SK-N-SH (cell line): ENCODE results near the gene PRM1. TPM values are rescaled to one million over a fixed set of nuclear protein-coding genes. Genes with fewer than 3 reads are reported as not detected.

Source experiments
- CTCF ChIA-PET: fragments of 300-600, 350-600 bp; formaldehyde crosslinking; extraction: SDS; loops from one replicate; lab custom pipeline; 2021; lab: Yijun Ruan, JAX
- POLR2A ChIA-PET: fragments of 350-600 bp; sonication (Branson Sonifier 250); formaldehyde crosslinking; extraction: SDS; loops from one replicate; lab custom pipeline; 2020; ENCODE audit warnings: antibody characterized with exemption, inconsistent platforms; lab: Yijun Ruan, JAX
- DNase-seq: peaks from one replicate; pipeline ENCODE4 v3.0.0; 2012
- H2AFZ ChIP-seq: fragments of 200-600 bp; sonication (generic); 2 replicates; pipeline ENCODE4 v1.8.1; 2016; ENCODE audit warnings: antibody characterized with exemption, mild to moderate bottlenecking, low read depth
- H3F3A ChIP-seq: fragments of 200-600 bp; sonication (generic); replicated peaks from 2 replicates; pipeline ENCODE3; 2016; ENCODE audit warnings: antibody characterized with exemption, mild to moderate bottlenecking; ENCODE audit not compliant: insufficient read depth
- H3K27ac ChIP-seq, 2 experiments: fragments of 200-500 bp in 1 of 2; fragments of 200-600 bp in 1 of 2; sonication (Bioruptor generic) in 1 of 2; sonication (generic), shearing (Covaris generic) in 1 of 2; 2 replicates each; pipeline versions ENCODE4 v1.5.1 to v1.6.1; 2014 to 2016; ENCODE audit warnings: low read depth in 2 of 2, inconsistent platforms in 1 of 2, low read length in 1 of 2, mild to moderate bottlenecking in 1 of 2, mixed read lengths in 1 of 2
- H3K27me3 ChIP-seq: fragments of 200-600 bp; sonication (generic), shearing (Covaris generic); 2 replicates; pipeline ENCODE4 v1.6.1; 2016; ENCODE audit warnings: mixed run types; ENCODE audit not compliant: insufficient read depth
- H3K36me3 ChIP-seq, 2 experiments: fragments of 200-500 bp in 1 of 2; fragments of 200-600 bp in 1 of 2; sonication (Bioruptor generic) in 1 of 2; sonication (generic) in 1 of 2; replicated peaks in 1 of 2; 2 replicates each; pipeline versions ENCODE3 to v1.5.1; 2014 to 2016; ENCODE audit warnings: low read length in 1 of 2, mild to moderate bottlenecking in 1 of 2; ENCODE audit not compliant: insufficient read depth in 2 of 2, control insufficient read depth in 1 of 2
- H3K4me1 ChIP-seq, 2 experiments: fragments of 200-500 bp in 1 of 2; fragments of 200-600 bp in 1 of 2; sonication (Bioruptor generic) in 1 of 2; sonication (generic), shearing (Covaris generic) in 1 of 2; 2 replicates each; pipeline versions ENCODE4 v1.5.1 to v1.6.1; 2014 to 2016; ENCODE audit warnings: low read depth in 1 of 2, low read length in 1 of 2, mixed run types in 1 of 2; ENCODE audit not compliant: insufficient read depth in 2 of 2, control insufficient read depth in 1 of 2
- H3K4me2 ChIP-seq: fragments of 200-600 bp; sonication (generic), shearing (Covaris generic); 2 replicates; pipeline ENCODE4 v1.6.1; 2017; ENCODE audit warnings: mixed run types
- H3K4me3 ChIP-seq, 2 experiments: fragments of 200-500 bp in 1 of 2; fragments of 200-600 bp in 1 of 2; sonication (Bioruptor generic) in 1 of 2; sonication (generic), shearing (Covaris generic) in 1 of 2; 2 replicates each; pipeline versions ENCODE4 v1.5.1 to v1.8.1; 2014 to 2016; ENCODE audit warnings: low read depth in 2 of 2, inconsistent platforms in 1 of 2, low read length in 1 of 2, mild to moderate bottlenecking in 1 of 2, mixed read lengths in 1 of 2, moderate library complexity in 1 of 2
- H3K79me2 ChIP-seq: fragments of 200-600 bp; sonication (generic); 2 replicates; pipeline ENCODE4 v1.8.1; 2017; ENCODE audit warnings: mild to moderate bottlenecking; ENCODE audit not compliant: insufficient read depth
- H3K9ac ChIP-seq: fragments of 200-600 bp; sonication (generic); 2 replicates; pipeline ENCODE4 v1.6.1; 2017; ENCODE audit warnings: mixed run types
- H3K9me2 ChIP-seq: fragments of 200-600 bp; sonication (generic); 2 replicates; pipeline ENCODE4 v1.6.1; 2017; ENCODE audit warnings: mixed run types
- H3K9me3 ChIP-seq: fragments of 200-600 bp; sonication (generic); 2 replicates; pipeline ENCODE4 v1.6.1; 2017; ENCODE audit warnings: mixed run types, mild to moderate bottlenecking, moderate library complexity
- H4K20me1 ChIP-seq: fragments of 200-600 bp; sonication (generic); 2 replicates; pipeline ENCODE4 v1.6.1; 2017; ENCODE audit warnings: mild to moderate bottlenecking, mixed run types; ENCODE audit not compliant: insufficient read depth
- CTCF ChIP-seq: fragments of 200-600 bp; sonication (generic); IDR thresholded peaks from 2 replicates; pipeline ENCODE4 v1.6.1; 2017; ENCODE audit warnings: antibody characterized with exemption, mild to moderate bottlenecking, moderate library complexity
- EP300 ChIP-seq, 2 experiments: IDR thresholded peaks; 2 replicates each; pipeline versions ENCODE4 v1.4.0 to v1.6.1; 2012; ENCODE audit warnings: borderline replicate concordance in 1 of 2, low read depth in 1 of 2, low read length in 1 of 2
- FOSL2 ChIP-seq: IDR thresholded peaks from 2 replicates; pipeline ENCODE4 v1.4.0; 2012; ENCODE audit warnings: low read depth, mild to moderate bottlenecking, moderate library complexity, borderline replicate concordance
- FOXM1 ChIP-seq: IDR thresholded peaks from 2 replicates; pipeline ENCODE4 v1.4.0; 2012; ENCODE audit warnings: low read depth, mild to moderate bottlenecking
- GABPA ChIP-seq: IDR thresholded peaks from 2 replicates; pipeline ENCODE4 v1.4.0; 2012; ENCODE audit warnings: low read depth, mild to moderate bottlenecking
- IRF3 ChIP-seq: fragments of 150-350 bp; IDR thresholded peaks from 2 replicates; pipeline ENCODE4 v1.6.1; 2016; ENCODE audit warnings: mild to moderate bottlenecking, low read depth, low read length
- NRF1 ChIP-seq: IDR thresholded peaks from 2 replicates; pipeline ENCODE4 v1.6.1; 2012; ENCODE audit warnings: low read depth, mild to moderate bottlenecking, low read length
- RAD21 ChIP-seq: IDR thresholded peaks from 2 replicates; pipeline ENCODE4 v1.6.1; 2012; ENCODE audit warnings: mild to moderate bottlenecking, low read length
- RFX5 ChIP-seq: IDR thresholded peaks from 2 replicates; pipeline ENCODE4 v1.6.1; 2012; ENCODE audit warnings: mild to moderate bottlenecking, improper control_type of control experiment, low read length
- RXRA ChIP-seq: IDR thresholded peaks from 2 replicates; pipeline ENCODE4 v1.4.0; 2012; ENCODE audit warnings: low read depth, mild to moderate bottlenecking, borderline replicate concordance
- SIN3A ChIP-seq: IDR thresholded peaks from 2 replicates; pipeline ENCODE4 v1.6.1; 2012; ENCODE audit warnings: low read depth, mild to moderate bottlenecking, low read length, moderate library complexity, borderline replicate concordance
- USF1 ChIP-seq: IDR thresholded peaks from 2 replicates; pipeline ENCODE4 v1.4.0; 2012; ENCODE audit warnings: low read depth, borderline replicate concordance
- WGBS: methylation state at CpG from one replicate; pipeline ENCODE4 v1.1.6; 2017; ENCODE audit warnings: low lambda C conversion rate; 5-methylcytosine and 5-hydroxymethylcytosine counted together
- polyA plus RNA-seq, 3 experiments: library from polyadenylated mRNA; depleted of rRNA; stranded (reverse); fragments of >200 nt; gene quantifications; 2 replicates each; pipeline ENCODE4 v1.2.3, GENCODE V29; 2012

The PRM1 gene
- polyA plus RNA-seq, 1 of the 3 experiments (the other 2 are of a cell fraction), result not detected

- H3K27me3 ChIP-seq, result no peaks in the 10 kb centered on the region
- no peak for TF ChIP-seq RFX5
- TF ChIP-seq, all 33 proteins: peak for 0
- no peaks in the 10 kb centered on the region for H3K79me2 ChIP-seq
- no peak overlapping the region for H2AFZ ChIP-seq
- H3K4me1 ChIP-seq, result peaks cover 0 to 3% of the 10 kb centered on the region in 2 experiments; a peak in 1 of 4 replicates
- H3K4me2 ChIP-seq, result no peak overlapping the region
- no peak overlapping the region for H3K27ac ChIP-seq
- no peaks in the 10 kb centered on the region for H3K9me2 ChIP-seq
- ChIA-PET CTCF (no interaction called here), POLR2A (no interaction called here)
- WGBS, result 69% methylated on average over 3 of the region's 3 CpGs
- H3K4me3 ChIP-seq, result no peak overlapping the region
- H3K9ac ChIP-seq, result no peak overlapping the region
- H3F3A ChIP-seq, result peaks cover 4% of the 10 kb centered on the region
- no peak for DNase-seq
- no peaks in the 10 kb centered on the region for H3K9me3 ChIP-seq
- H3K36me3 ChIP-seq, result no peaks in the 10 kb centered on the region
- H4K20me1 ChIP-seq, result no peaks in the 10 kb centered on the region
These were observed 41.7 kb upstream of the PRM1 start for GRCh38 chr16:11322823-11323222.

GRCh38 chr16:11321662-11322061, 40.5 kb upstream of the PRM1 start:
- Histone ChIP-seq H4K20me1 (no peaks in the 10 kb centered on the region), H3K27me3 (no peaks in the 10 kb centered on the region), H3F3A (peaks cover 4% of the 10 kb centered on the region), H2AFZ (no peak overlapping the region), H3K27ac (no peak overlapping the region), H3K4me3 (no peak overlapping the region), H3K9me2 (no peaks in the 10 kb centered on the region), H3K9ac (no peak overlapping the region), H3K4me2 (no peak overlapping the region), H3K4me1 (peaks cover 0 to 3% of the 10 kb centered on the region in 2 experiments; a peak in 1 of 4 replicates), H3K9me3 (no peaks in the 10 kb centered on the region), H3K36me3 (no peaks in the 10 kb centered on the region), H3K79me2 (no peaks in the 10 kb centered on the region)
- TF ChIP-seq EP300 (IDR thresholded peaks at IDR 0.05; ENCODE audit: borderline replicate concordance in 1 of 2, low read depth in 1 of 2, low read length in 1 of 2) (no peak), CTCF (no peak), RAD21 (no peak), USF1 (no peak)
- CTCF ChIA-PET, result no interaction called here
- DNase-seq, result no peak
- POLR2A ChIA-PET, result no interaction called here
- WGBS, result 53% methylated on average over 5 of the region's 5 CpGs

- Histone ChIP-seq H3K9me2 (no peaks in the 10 kb centered on the region), H3K9ac (no peak overlapping the region), H3K36me3 (no peaks in the 10 kb centered on the region), H2AFZ (no peak overlapping the region), H3K27me3 (no peaks in the 10 kb centered on the region), H3K4me1 (peaks cover 0 to 3% of the 10 kb centered on the region in 2 experiments; a peak in 1 of 4 replicates), H3K9me3 (no peaks in the 10 kb centered on the region), H4K20me1 (no peaks in the 10 kb centered on the region), H3K27ac (no peak overlapping the region), H3F3A (peaks cover 4% of the 10 kb centered on the region), H3K4me3 (no peak overlapping the region), H3K4me2 (no peak overlapping the region), H3K79me2 (no peaks in the 10 kb centered on the region)
- 77% methylated on average over 10 of the region's 10 CpGs for WGBS
- ChIA-PET CTCF (interaction anchor here (1.1 to 1.3 kb wide), 2 partner anchors 76 to 357 kb away, joined by 3 read pairs; no protein-coding TSS in a partner anchor), POLR2A (no interaction called here)
- DNase-seq, result no peak
- no peak for TF ChIP-seq FOSL2
- TF ChIP-seq GABPA, result no peak
- TF ChIP-seq SIN3A, result no peak
- TF ChIP-seq NRF1, result no peak
- TF ChIP-seq FOXM1, result no peak
- no peak for TF ChIP-seq IRF3
- no peak for TF ChIP-seq RXRA
These were observed 39.0 kb upstream of the PRM1 start for GRCh38 chr16:11320170-11320569.
